HepG2 (cell line): Measurements from ENCODE around the gene ABCC3. TPM values are rescaled to one million over a fixed set of nuclear protein-coding genes. Genes with fewer than 3 reads are reported as not detected.

ENCODE experiments used
- ATAC-seq: fragments of 200-7000 bp; cut with Tn5 transposase; 3 replicates; pipeline ENCODE4 v1.9.1; 2020; ENCODE audit warnings: mild to moderate bottlenecking, moderate library complexity
- BruUV-seq: library from RNA; stranded (reverse); fragments of 400-500 nt; replicated peaks from 2 replicates; lab custom pipeline; 2021; lab: Mats Ljungman, UMichigan
- CTCF ChIA-PET: fragments of 300-600 bp; formaldehyde crosslinking; extraction: SDS; loops from one replicate; lab custom pipeline; 2021; ENCODE audit warnings: low total read pairs, inconsistent platforms, low intra/inter-chr PET ratio; lab: Yijun Ruan, JAX
- POLR2A ChIA-PET: fragments of 350-600 bp; sonication (Branson Sonifier 250); formaldehyde crosslinking; loops from one replicate; lab custom pipeline; 2020; ENCODE audit warnings: antibody characterized with exemption, inconsistent platforms; lab: Yijun Ruan, JAX
- DNase-seq: peaks from one replicate; pipeline ENCODE4 v3.0.0-alpha.2; 2015; ENCODE audit warnings: low spot score
- FAIRE-seq: peaks from 3 replicates; lab custom pipeline; 2011; peaks lifted over from hg19 to GRCh38; lab: Jason Lieb, UNC
- H2AFZ ChIP-seq: one replicate; pipeline ENCODE4 v1.6.1; 2011; ENCODE audit warnings: low read length, inconsistent platforms
- H3K27ac ChIP-seq: fragments of 300-600 bp; 3 replicates; pipeline ENCODE4 v1.8.0; 2011; ENCODE audit warnings: mixed run types, mild to moderate bottlenecking, mixed read lengths, low read length, inconsistent platforms; ENCODE audit not compliant: insufficient read depth; ENCODE audit errors: extremely low read length
- H3K27me3 ChIP-seq, 2 experiments: fragments of 200-600 bp in 1 of 2; 2 replicates in 1 of 2; 3 replicates in 1 of 2; pipeline versions ENCODE4 v1.6.0 to v1.8.0; 2011; ENCODE audit warnings: low read length in 2 of 2, mild to moderate bottlenecking in 2 of 2, moderate library complexity in 2 of 2, inconsistent platforms in 1 of 2; ENCODE audit not compliant: insufficient read depth in 2 of 2, control insufficient read depth in 1 of 2
- H3K36me3 ChIP-seq, 2 experiments: fragments of 200-600 bp in 1 of 2; replicated peaks in 1 of 2; 2 replicates in 1 of 2; 3 replicates in 1 of 2; pipeline versions ENCODE4 v1.5.1 to v1.8.0; 2011; ENCODE audit warnings: low read length in 2 of 2, inconsistent platforms in 1 of 2; ENCODE audit not compliant: insufficient read depth in 2 of 2, control insufficient read depth in 1 of 2
- H3K4me1 ChIP-seq: 2 replicates; pipeline ENCODE4 v1.5.1; 2012; ENCODE audit warnings: low read length, inconsistent platforms; ENCODE audit not compliant: insufficient read depth
- H3K4me2 ChIP-seq: 2 replicates; pipeline ENCODE4 v1.6.0; 2011; ENCODE audit warnings: low read depth, low read length, inconsistent platforms
- H3K4me3 ChIP-seq, 3 experiments: fragments of 200-600 bp in 1 of 3; sonication (generic), shearing (Covaris generic) in 1 of 3; replicated peaks in 1 of 3; 2 replicates each; pipeline ENCODE4 v1.5.1; 2011 to 2016; ENCODE audit warnings: low read length in 3 of 3, inconsistent platforms in 2 of 3, low read depth in 2 of 3, mild to moderate bottlenecking in 2 of 3, control low read depth in 1 of 3, mixed read lengths in 1 of 3; ENCODE audit not compliant: insufficient read depth in 1 of 3
- H3K79me2 ChIP-seq: one replicate; pipeline ENCODE4 v1.6.1; 2011; ENCODE audit warnings: low read length, inconsistent platforms; ENCODE audit not compliant: insufficient read depth
- H3K9ac ChIP-seq: 2 replicates; pipeline ENCODE4 v1.6.0; 2011; ENCODE audit warnings: mild to moderate bottlenecking, low read depth, low read length, inconsistent platforms; ENCODE audit not compliant: insufficient read depth
- H3K9me3 ChIP-seq: 2 replicates; pipeline ENCODE4 v1.5.1; 2012; ENCODE audit warnings: mild to moderate bottlenecking, low read length
- H4K20me1 ChIP-seq: 2 replicates; pipeline ENCODE4 v1.6.0; 2011; ENCODE audit warnings: inconsistent platforms, mild to moderate bottlenecking, low read length, moderate library complexity; ENCODE audit not compliant: insufficient read depth
- GATAD2A ChIP-seq: IDR thresholded peaks from 2 replicates; pipeline ENCODE4 v1.6.1; 2016
- MAFF ChIP-seq: IDR thresholded peaks from 2 replicates; pipeline ENCODE4 v1.6.1; 2011; ENCODE audit warnings: low read depth, low read length, improper control_type of control experiment
- MAFK ChIP-seq, 2 experiments: IDR thresholded peaks in 1 of 2; conservative IDR thresholded peaks in 1 of 2; 2 replicates each; pipeline ENCODE4 v1.6.1; 2011; ENCODE audit warnings: improper control_type of control experiment in 2 of 2, low read length in 2 of 2
- MEIS2 ChIP-seq: sonication (generic); formaldehyde crosslinking; IDR thresholded peaks from 2 replicates; pipeline ENCODE4 v1.9.0; 2021; ENCODE audit warnings: mild to moderate bottlenecking, missing genetic modification reagents
- NAIF1 ChIP-seq: sonication (generic); formaldehyde crosslinking; IDR thresholded peaks from 2 replicates; pipeline ENCODE4 v1.5.0; 2020; ENCODE audit warnings: mild to moderate bottlenecking, missing genetic modification reagents, borderline replicate concordance
- TBX2 ChIP-seq: sonication (generic); formaldehyde crosslinking; IDR thresholded peaks from 2 replicates; pipeline ENCODE4 v1.5.0; 2020; ENCODE audit warnings: missing genetic modification reagents, mild to moderate bottlenecking, borderline replicate concordance
- ZMYM4 ChIP-seq: sonication (generic); formaldehyde crosslinking; IDR thresholded peaks from 2 replicates; pipeline ENCODE4 v1.8.1; 2023; ENCODE audit warnings: mild to moderate bottlenecking, missing genetic modification reagents
- WGBS: methylation state at CpG from one replicate; pipeline ENCODE4 v1.1.6; 2017; ENCODE audit warnings: low lambda C conversion rate; 5-methylcytosine and 5-hydroxymethylcytosine counted together
- in situ Hi-C: cut with HindIII; loops from 2 replicates; pipeline ENCODE4 v1.10.0; 2017; ENCODE audit warnings: low pct_unique_long_range_greater_than_20kb; ENCODE audit not compliant: extremely low pct_ligation_motif_present
- intact Hi-C: fragments of 100-400 bp; cut with micrococcal nuclease; formaldehyde crosslinking; loops from one replicate; pipeline ENCODE4 v1.10.0; 2022; ENCODE audit not compliant: unreplicated experiment
- polyA plus RNA-seq, 8 experiments: library from polyadenylated mRNA; depleted of rRNA in 3 of 8; stranded (reverse) in 7 of 8; unstranded in 1 of 8; fragments of >200 nt; fragmentation: Illumina TruSeq in 4 of 8; extraction: Trizol in 4 of 8; gene quantifications; 2 replicates each; pipeline versions ENCODE4 v1.2.1 to v1.2.3, GENCODE V29; 2011 to 2016; ENCODE audit warnings: low read depth in 4 of 8, missing spikeins in 1 of 8, mixed read lengths in 1 of 8; ENCODE audit not compliant: insufficient read depth in 1 of 8
- total RNA-seq, 5 experiments: library from RNA; depleted of rRNA; stranded (reverse); fragments of >200 nt; fragmentation: Illumina TruSeq; extraction: Trizol; gene quantifications; 2 replicates each; pipeline ENCODE4 v1.2.3, GENCODE V29; 2016; ENCODE audit warnings: low read depth in 1 of 5

The ABCC3 gene
- total and polyA plus RNA-seq, 2 of the 13 experiments (the other 11 are each of a cell fraction or from before 2014, with no cell fraction given) = 25.2 to 50.7 TPM

DNA sequence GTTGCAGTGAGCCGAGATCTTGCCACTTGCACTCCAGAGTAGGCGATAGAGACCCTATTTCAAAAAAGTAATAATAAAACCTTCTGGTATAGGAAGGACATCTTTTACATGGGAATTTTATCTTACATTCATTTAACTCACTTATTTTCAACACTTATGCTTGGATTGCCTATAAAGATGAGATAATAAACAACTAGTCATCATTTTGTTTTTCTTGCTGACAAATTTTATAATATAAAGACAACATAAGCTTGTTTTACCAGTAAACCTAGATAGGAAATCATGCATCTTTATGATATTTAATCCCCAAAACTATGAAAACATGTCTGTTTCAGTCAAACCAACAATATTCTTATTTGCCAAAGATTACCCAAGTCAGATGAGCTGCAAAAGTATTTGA is 17.0 kb downstream of the ABCC3 start:
- DNase-seq (no peak), ATAC-seq (no peak), FAIRE-seq (no peak)
- TF ChIP-seq ZMYM4 = no peak
- peak in 1 of 2 experiments; percentile 54; a peak in 2 of 4 replicates for TF ChIP-seq MAFK (conservative IDR thresholded peaks at IDR 0.05 in 1 of 2, IDR thresholded peaks at IDR 0.05 in 1 of 2; ENCODE audit: low read length in 2 of 2)
- TF ChIP-seq MAFF = peak; percentile 54; the same call in 1 of the 2 replicates
- TF ChIP-seq MEIS2 (CRISPR knock-in tag) = no peak
- ChIA-PET POLR2A (interaction anchor here (1.1 to 1.5 kb wide), 3 partner anchors 9 to 35 kb away, joined by 4 read pairs; no protein-coding TSS in a partner anchor), CTCF (no interaction called here)
- Histone ChIP-seq H3K9ac (no peak overlapping the region), H3K4me3 (no peak overlapping the region), H3K36me3 (no peaks in the 10 kb centered on the region), H3K4me2 (no peak overlapping the region), H4K20me1 (no peaks in the 10 kb centered on the region), H2AFZ (no peak overlapping the region), H3K79me2 (no peaks in the 10 kb centered on the region), H3K4me1 (peaks cover 13% of the 10 kb centered on the region), H3K27me3 (no peaks in the 10 kb centered on the region), H3K27ac (no peak overlapping the region), H3K9me3 (peaks cover 9% of the 10 kb centered on the region)
- WGBS = 100% methylated on average over 2 of the region's 2 CpGs
- in situ Hi-C loops (no loop called here), intact Hi-C loops (no loop called here)
- no TSS peak for BruUV-seq

DNA sequence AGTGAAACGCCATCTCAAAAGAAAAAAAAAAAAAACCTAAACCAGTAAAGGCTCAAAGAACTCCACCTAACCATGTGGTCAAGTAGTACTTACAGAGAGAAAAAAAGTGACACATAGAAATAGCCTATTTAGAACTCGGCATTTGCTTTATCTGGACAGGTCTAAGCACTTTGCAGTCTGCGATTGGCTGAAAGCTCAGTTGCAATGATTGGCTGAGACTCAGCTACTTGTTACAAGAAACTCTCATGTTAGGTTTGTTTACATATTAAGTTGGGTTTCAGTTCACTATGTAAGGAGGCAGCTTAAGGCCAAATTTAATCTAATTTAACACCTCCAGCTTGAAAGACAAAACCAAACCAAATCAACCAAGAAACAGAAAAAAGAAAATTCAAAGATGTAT is 19.1 kb downstream of the ABCC3 start:
- H3K9ac ChIP-seq = no peak overlapping the region
- peaks cover 19% of the 10 kb centered on the region for H3K4me1 ChIP-seq
- no peak for FAIRE-seq
- no peak overlapping the region for H2AFZ ChIP-seq
- no peaks in the 10 kb centered on the region for H3K36me3 ChIP-seq
- TF ChIP-seq NAIF1 (CRISPR knock-in tag) (no peak), GATAD2A (no peak), TBX2 (CRISPR knock-in tag) (no peak)
- TF ChIP-seq, all 625 proteins: peak for 0
- 93% methylated on average over 3 of the region's 3 CpGs for WGBS
- Histone ChIP-seq H3K9me3 (peaks cover 9% of the 10 kb centered on the region), H4K20me1 (no peaks in the 10 kb centered on the region), H3K4me3 (no peak overlapping the region), H3K27me3 (no peaks in the 10 kb centered on the region), H3K4me2 (no peak overlapping the region), H3K27ac (no peak overlapping the region), H3K79me2 (no peaks in the 10 kb centered on the region)
- in situ Hi-C loops (no loop called here), intact Hi-C loops (no loop called here)
- DNase-seq (no peak), ATAC-seq (no peak)
- POLR2A ChIA-PET = interaction anchor here (0.7 to 1.7 kb wide), 6 partner anchors 8 to 39 kb away, joined by 3 to 11 read pairs (median 4); no protein-coding TSS in a partner anchor
- CTCF ChIA-PET = no interaction called here
- BruUV-seq = no TSS peak
